ENCODE results near the gene SLC17A7.
A peak's percentile ranks its signal among the peaks of the same experiment; 100 is the strongest.
"Not testable (repeated sequence)": the region's sequence is repeated elsewhere in the genome, so short reads cannot be mapped to it uniquely, and the experiment has no call there.

SLC17A7 gene

DNA sequence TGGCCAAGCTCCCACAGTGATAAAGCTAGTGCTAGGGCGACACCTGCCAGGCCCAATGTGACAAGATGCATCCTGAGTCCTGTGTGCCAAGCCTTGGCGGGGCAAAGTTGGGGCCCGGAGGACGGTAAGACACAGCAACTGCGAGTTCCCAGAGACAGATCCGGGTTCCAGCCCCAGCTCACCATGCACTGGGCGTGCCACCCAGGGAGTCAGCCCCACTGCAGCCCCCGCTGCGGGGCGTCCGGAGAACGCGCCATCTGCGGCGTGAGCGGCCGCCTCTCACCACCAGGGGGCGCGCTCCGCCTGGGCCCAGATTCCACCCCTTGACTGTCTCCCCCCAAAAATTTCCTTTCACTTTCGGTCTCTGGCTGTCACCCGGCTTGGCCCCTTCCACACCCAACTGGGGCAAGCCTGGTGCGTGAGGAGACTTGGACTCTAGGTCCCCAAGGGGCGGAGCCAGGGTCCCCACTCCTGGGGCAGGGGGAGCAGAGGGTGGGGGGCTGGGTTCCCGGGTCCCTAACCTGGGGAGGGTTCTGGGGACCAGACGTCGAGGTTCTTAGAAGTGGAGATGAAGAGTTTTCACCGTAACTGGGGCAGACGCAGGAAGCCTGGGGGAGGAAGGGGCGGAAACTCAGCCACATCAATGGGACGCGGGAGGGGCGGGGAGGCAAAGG is 32.7 kb upstream of the SLC17A7 start, which contains the start of gene FLT3LG (continued):
- TF ChIP-seq ZSCAN30 (tag by site-specific recombination; IDR thresholded peaks at IDR 0.05): peak; percentile 78
- TF ChIP-seq, protein P1, sequence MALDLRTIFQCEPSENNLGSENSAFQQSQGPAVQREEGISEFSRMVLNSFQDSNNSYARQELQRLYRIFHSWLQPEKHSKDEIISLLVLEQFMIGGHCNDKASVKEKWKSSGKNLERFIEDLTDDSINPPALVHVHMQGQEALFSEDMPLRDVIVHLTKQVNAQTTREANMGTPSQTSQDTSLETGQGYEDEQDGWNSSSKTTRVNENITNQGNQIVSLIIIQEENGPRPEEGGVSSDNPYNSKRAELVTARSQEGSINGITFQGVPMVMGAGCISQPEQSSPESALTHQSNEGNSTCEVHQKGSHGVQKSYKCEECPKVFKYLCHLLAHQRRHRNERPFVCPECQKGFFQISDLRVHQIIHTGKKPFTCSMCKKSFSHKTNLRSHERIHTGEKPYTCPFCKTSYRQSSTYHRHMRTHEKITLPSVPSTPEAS (tag by site-specific recombination; IDR thresholded peaks at IDR 0.05): peak; percentile 40; the same call in 1 of the 2 replicates
- TF ChIP-seq HOXD13 (CRISPR knock-in tag; IDR thresholded peaks at IDR 0.05; ENCODE audit: borderline replicate concordance): no peak
- TF ChIP-seq ZNF660 (tag by site-specific recombination; IDR thresholded peaks at IDR 0.05): peak; percentile 86; the same call in 1 of the 2 replicates

DNA sequence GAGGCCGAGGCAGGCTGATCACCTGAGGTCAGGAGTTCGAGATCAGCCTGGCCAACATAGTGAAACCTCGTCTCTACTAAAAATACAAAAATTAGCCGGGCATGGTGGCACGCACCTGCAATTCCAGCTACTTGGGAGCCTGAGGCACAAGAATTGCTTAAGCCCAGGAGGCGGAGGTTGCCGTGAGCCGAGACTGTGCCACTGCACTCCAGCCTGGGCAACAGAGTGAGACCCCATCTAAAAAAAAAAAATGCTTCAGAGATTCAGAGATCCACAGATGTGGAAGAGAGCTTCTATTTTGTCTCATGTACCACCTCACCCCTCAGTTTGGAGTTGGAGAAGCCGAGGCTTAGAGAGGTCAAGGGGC is 32.2 kb upstream of the SLC17A7 start:
- H3K4me3 ChIP-seq (ENCODE audit: low read depth, low read length); H3K4me1 ChIP-seq (ENCODE audit: control insufficient read depth, insufficient read depth, low read length); H3K9me3 ChIP-seq (ENCODE audit: control insufficient read depth, insufficient read depth, low read depth, low read length); H3K36me3 ChIP-seq (ENCODE audit: control insufficient read depth in 2 of 2, insufficient read depth in 1 of 2, low read length in 2 of 2): not testable (repeated sequence)
- ChIA-PET CTCF (interaction anchor here (0.6 to 2.4 kb wide), 43 partner anchors 9 to 1787 kb away, joined by 3 to 17 read pairs (median 4); partner anchors contain the start of genes FCGRT and PIH1D1), POLR2A (interaction anchor here (1.0 to 2.6 kb wide), 5 partner anchors 15 to 22 kb away, joined by 3 to 17 read pairs (median 4); partner anchors contain the start of genes ALDH16A1, PIH1D1 and RPS11)
- H3K27ac ChIP-seq (ENCODE audit: extremely low read depth, low read depth, low read length): 0 out of 2 replicates have a peak overlapping the region, but pooled peaks have one; percentile 5
- peak; percentile 98 for TF ChIP-seq ZNF121 (tag by site-specific recombination; IDR thresholded peaks at IDR 0.05)

DNA sequence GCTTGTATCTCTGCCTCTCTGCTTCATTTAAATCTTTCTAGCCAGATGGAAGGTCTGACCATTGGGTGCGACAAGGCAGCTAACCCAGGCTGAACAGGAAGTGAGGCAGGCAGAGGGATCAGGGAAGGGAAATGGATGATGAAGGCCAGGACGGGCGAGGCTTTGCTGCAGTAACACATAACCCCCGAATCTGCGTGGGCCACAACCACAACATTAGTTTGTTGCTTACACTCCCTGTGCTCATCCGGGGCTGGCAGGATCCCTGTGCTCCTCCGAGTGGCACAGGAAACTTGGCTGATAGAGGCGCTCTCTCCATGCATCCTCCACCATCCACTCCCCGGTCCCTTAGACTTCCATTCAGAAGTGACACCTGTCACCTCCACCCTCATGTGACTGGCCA is 31.6 kb upstream of the SLC17A7 start:
- Histone ChIP-seq H3K4me3 (ENCODE audit: low read depth, low read length) (no peak overlapping the region), H3K4me1 (ENCODE audit: control insufficient read depth, insufficient read depth, low read length) (0 out of 2 replicates have a peak, but pooled peaks cover 5% of the 10 kb centered on the region), H3K9me3 (ENCODE audit: control insufficient read depth, insufficient read depth, low read depth, low read length) (no peaks in the 10 kb centered on the region), H3K27ac (ENCODE audit: extremely low read depth, low read depth, low read length) (0 out of 2 replicates have a peak overlapping the region, but pooled peaks have one; percentile 5), H3K36me3 (ENCODE audit: control insufficient read depth in 2 of 2, insufficient read depth in 1 of 2, low read length in 2 of 2) (peaks cover 5 to 6% of the 10 kb centered on the region in 2 experiments; a peak in 2 of 3 replicates)
- CTCF ChIA-PET: interaction anchor here (0.8 to 2.4 kb wide), 21 partner anchors 8 to 216 kb away, joined by 3 to 17 read pairs (median 3); partner anchors contain the start of gene PIH1D1
- TF ChIP-seq ZFHX2 (tag by site-specific recombination; conservative IDR thresholded peaks at IDR 0.05): no peak
- TF ChIP-seq ZBTB20 (tag by site-specific recombination; IDR thresholded peaks at IDR 0.05): peak; percentile 41; the same call in 1 of the 2 replicates
- POLR2A ChIA-PET: interaction anchor here (0.6 to 2.6 kb wide), 5 partner anchors 16 to 158 kb away, joined by 3 to 17 read pairs (median 3); partner anchors contain the start of genes ALDH16A1 and PIH1D1

DNA sequence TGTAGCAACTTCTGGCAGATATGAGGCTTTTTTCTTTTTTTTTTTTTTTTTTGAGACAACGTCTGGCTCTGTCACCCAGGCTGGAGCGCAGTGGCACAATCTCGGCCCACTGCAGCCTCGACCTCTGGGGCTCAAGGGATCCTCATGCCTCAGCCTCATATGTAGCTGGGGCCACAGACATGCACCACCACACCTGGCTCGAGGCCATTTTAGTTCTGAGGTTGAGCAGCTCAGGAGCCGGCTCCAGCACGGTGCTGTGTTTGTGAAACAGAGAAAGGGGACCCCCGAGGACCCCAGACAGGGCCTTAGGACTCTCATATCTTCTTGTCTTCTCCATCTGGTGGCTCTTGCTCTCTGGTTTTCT is 29.3 kb upstream of the SLC17A7 start:
- CTCF ChIA-PET: interaction anchor here (0.6 to 1.5 kb wide), 8 partner anchors 11 to 152 kb away, joined by 3 to 6 read pairs (median 4); partner anchors contain the start of gene ALDH16A1
- POLR2A ChIA-PET: interaction anchor here (1.3 kb wide), 1 partner anchor 17 kb away, joined by 4 read pairs; the partner anchor contains the start of gene ALDH16A1
- Histone ChIP-seq H3K36me3 (ENCODE audit: control insufficient read depth in 2 of 2, insufficient read depth in 1 of 2, low read length in 2 of 2) (peaks cover 6 to 9% of the 10 kb centered on the region in 2 experiments; a peak in 2 of 3 replicates), H3K4me3 (ENCODE audit: low read depth, low read length) (no peak overlapping the region), H3K9me3 (ENCODE audit: control insufficient read depth, insufficient read depth, low read depth, low read length) (no peaks in the 10 kb centered on the region), H3K27ac (ENCODE audit: extremely low read depth, low read depth, low read length) (no peak overlapping the region), H3K4me1 (ENCODE audit: control insufficient read depth, insufficient read depth, low read length) (0 out of 2 replicates have a peak, but pooled peaks cover 5% of the 10 kb centered on the region)
- TF ChIP-seq ZNF175 (tag by site-specific recombination; IDR thresholded peaks at IDR 0.05) (no peak), ZNF658 (tag by site-specific recombination; IDR thresholded peaks at IDR 0.05) (no peak), ZNF24 (tag by site-specific recombination; IDR thresholded peaks at IDR 0.05) (no peak), OSR2 (tag by site-specific recombination; IDR thresholded peaks at IDR 0.05) (no peak), ZBTB7A (tag by site-specific recombination; IDR thresholded peaks at IDR 0.05; ENCODE audit: low read depth) (no peak), ZNF785 (tag by site-specific recombination; IDR thresholded peaks at IDR 0.05) (no peak), ZNF623 (tag by site-specific recombination; IDR thresholded peaks at IDR 0.05) (no peak), ZNF121 (tag by site-specific recombination; IDR thresholded peaks at IDR 0.05) (no peak), ZNF132 (tag by site-specific recombination; IDR thresholded peaks at IDR 0.05; ENCODE audit: borderline replicate concordance) (no peak), ZBTB8A (tag by site-specific recombination; IDR thresholded peaks at IDR 0.05) (no peak), KLF16 (tag by site-specific recombination; IDR thresholded peaks at IDR 0.05) (no peak)
- TF ChIP-seq, protein P2, sequence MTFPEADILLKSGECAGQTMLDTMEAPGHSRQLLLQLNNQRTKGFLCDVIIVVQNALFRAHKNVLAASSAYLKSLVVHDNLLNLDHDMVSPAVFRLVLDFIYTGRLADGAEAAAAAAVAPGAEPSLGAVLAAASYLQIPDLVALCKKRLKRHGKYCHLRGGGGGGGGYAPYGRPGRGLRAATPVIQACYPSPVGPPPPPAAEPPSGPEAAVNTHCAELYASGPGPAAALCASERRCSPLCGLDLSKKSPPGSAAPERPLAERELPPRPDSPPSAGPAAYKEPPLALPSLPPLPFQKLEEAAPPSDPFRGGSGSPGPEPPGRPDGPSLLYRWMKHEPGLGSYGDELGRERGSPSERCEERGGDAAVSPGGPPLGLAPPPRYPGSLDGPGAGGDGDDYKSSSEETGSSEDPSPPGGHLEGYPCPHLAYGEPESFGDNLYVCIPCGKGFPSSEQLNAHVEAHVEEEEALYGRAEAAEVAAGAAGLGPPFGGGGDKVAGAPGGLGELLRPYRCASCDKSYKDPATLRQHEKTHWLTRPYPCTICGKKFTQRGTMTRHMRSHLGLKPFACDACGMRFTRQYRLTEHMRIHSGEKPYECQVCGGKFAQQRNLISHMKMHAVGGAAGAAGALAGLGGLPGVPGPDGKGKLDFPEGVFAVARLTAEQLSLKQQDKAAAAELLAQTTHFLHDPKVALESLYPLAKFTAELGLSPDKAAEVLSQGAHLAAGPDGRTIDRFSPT (tag by site-specific recombination; IDR thresholded peaks at IDR 0.05): no peak
- TF ChIP-seq, protein P1 (tag by site-specific recombination; IDR thresholded peaks at IDR 0.05): no peak

All from HEK293 (cell line).